ENCODE results near the gene CTNNA1.
A peak's percentile ranks its signal among the peaks of the same experiment; 100 is the strongest.

CTNNA1 gene

DNA sequence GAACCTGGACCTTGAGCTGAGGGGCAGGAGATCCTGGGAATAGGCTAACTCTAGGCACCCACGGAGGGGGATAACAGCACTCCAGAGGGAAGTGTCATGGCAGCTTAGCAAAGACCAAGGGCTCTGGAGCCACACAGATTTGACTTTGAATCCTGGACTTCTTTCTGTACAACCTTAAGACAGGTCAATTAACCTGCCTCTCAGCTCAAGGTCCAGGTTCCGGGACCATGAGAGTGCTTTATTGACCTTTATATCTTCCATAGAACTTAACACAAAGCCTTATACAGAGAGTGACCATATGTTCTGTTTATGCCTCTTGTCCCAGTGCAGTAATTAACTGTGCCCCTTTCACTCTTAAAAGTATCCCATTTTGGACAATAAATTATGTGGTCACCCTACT is 212.4 kb downstream of the CTNNA1 start:
- no peak for DNase-seq (ENCODE audit: low spot score)

DNA sequence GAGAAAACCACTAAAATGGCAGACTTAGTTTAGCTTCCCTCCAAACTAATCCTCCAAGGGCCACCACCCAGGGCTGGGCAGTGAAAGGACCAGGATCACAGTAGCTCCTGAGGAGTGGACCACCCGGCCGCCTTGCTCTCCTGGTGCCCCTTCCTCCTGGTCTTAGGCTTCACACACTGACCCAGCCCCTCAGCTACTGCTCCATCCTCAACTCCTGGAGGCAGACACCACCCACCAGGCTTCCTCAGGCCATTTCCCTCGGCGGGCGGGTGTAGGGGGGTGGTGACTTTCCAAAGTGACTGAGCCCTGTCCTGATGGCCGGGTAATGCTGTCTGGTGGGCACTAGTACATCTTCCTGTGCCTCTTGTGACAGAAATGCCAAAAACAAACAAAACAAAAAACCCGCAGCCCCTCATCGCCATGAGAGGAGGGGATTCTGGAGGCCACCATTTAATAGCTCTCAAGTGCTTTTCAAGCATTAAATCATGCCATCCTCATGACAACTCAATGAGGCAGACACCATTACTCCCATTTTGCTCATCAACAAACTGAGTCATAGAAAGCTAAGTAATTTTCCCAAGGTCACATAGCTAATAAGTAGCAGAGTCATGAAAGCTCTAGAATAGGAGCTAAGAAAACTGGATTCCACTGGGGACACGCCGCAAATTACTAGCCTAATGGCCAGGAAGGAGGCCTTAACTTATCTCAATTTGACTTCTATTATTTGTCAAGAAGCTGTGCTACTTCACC is 213.2 kb downstream of the CTNNA1 start:
- DNase-seq (ENCODE audit: low spot score): no peak

DNA sequence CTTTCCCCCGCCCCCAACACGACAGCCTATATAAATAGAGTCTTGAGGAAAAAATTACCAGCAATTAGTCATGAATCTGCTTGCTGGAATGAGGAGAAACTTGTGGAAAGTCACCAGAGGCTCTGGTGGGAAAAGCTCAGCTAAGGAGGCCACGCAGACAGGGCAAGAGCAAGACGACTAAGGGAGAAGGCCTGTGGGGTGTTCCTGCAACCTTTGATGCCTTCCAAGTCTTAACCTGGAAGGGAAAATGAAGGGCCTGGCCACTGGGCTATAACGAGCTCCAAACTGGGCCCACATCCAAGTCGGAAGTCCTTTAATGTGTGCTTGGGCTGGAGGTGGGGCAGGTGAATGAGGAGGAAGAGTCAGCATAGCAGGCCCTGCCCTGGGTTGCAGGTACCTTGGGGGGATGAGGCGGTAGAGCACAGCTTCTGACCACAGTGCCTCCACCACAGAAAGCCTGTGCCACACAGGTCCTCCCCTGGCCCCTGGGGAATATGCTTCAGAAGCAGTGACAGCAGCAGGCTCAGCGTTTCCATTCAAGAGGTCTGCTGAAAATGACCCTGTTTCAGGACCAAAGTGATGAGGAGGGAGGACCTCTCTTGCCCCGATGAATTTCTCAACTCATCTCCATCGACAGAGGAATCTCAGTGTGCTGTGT is 214.7 kb downstream of the CTNNA1 start:
- no peak for DNase-seq (ENCODE audit: low spot score)

DNA sequence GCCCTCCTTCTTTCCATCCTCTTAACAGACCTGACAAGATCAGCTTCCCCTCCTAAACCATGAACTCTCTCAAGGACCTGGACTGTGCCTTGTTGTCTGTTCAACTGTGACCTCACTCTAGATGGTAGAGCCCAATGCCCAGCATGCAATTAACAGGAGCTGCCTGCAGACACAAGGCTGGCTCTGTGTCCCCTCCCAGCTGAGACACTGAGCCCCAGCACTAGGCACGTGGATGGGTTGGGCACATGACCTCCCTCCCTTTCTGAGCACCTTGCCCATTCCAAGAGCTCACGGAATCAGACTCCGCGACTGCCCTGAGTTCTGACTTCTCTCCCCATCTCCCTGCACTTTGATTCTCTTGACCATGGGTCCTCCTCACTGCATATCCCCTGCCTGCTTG is 215.4 kb downstream of the CTNNA1 start:
- no peak for DNase-seq (ENCODE audit: low spot score)

DNA sequence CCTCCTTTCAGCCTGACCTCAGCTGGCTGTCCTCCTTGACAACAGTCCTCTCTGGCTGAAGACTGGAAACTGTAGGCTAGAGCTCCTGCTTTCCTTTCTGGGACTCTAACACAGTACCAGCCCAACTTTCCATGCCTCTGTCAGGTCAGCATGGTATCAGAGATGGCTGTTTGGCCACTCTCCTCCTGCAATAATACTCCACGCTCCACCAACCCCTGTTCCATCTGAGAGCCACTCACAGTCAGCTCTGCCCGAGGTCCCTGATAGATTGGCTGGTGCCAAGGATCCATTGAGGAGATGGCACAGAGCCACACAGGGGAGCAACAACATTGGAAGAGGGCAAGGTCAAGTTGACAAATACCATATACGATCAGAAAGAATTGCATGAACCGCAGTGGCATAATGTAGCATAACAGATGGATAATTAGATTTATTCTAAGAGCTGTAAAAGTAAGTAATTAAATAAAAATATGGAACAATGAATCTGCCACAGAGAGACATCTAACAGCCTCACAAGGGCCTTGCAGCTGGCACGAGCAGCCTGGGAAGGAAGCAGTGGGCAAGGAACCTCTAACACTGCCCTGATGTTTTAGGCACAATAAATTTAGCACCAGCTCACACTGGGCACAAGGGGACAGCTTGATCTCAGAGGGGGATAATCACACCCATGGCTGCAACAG is 216.2 kb downstream of the CTNNA1 start:
- DNase-seq (ENCODE audit: low spot score): no peak

GRCh38 chr5:138972230-138972629 is 219.0 kb downstream of the CTNNA1 start:
- DNase-seq (ENCODE audit: low spot score): no peak

- DNase-seq (ENCODE audit: low spot score): no peak
Measured at GRCh38 chr5:138972836-138973235, 219.6 kb downstream of the CTNNA1 start.

DNA sequence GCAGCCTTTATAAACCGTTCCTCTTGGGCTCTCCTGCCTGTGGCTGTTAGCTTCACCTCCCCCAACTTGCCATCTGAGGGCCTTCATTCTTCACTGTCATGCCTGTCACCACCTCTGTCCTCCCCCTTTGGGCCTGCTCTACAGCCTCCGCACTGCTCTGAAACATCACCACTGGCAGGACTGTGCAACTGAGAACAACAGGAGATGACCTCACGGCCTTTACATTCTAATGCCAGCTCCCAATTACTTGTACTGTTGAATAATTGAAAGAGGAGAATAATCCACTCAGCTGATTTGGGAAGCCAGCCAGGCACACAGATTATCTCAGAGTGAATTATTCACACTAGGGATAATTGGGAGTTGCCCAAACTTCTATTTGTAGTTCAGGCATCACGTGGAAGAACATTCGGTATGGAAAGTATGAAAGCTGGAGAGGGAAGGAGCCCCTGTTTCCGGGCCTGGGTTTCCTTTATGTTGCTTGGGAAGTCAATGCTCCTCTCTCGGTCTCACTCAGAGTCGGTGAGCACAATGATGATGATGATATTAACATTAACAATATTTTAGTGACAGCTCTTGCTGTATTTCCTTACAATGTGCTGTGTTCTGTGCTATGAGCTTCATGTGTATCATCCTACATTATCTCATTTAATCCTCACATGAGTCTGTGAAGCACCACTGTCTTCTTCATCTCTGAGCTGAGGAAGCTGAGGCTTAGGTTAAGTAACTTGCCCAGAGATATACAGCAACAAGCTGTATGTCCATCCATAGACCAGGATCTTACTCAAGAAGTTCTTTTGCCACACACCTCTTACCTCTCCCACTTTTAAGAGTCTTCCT is 221.2 kb downstream of the CTNNA1 start:
- DNase-seq (ENCODE audit: low spot score): no peak

DNA sequence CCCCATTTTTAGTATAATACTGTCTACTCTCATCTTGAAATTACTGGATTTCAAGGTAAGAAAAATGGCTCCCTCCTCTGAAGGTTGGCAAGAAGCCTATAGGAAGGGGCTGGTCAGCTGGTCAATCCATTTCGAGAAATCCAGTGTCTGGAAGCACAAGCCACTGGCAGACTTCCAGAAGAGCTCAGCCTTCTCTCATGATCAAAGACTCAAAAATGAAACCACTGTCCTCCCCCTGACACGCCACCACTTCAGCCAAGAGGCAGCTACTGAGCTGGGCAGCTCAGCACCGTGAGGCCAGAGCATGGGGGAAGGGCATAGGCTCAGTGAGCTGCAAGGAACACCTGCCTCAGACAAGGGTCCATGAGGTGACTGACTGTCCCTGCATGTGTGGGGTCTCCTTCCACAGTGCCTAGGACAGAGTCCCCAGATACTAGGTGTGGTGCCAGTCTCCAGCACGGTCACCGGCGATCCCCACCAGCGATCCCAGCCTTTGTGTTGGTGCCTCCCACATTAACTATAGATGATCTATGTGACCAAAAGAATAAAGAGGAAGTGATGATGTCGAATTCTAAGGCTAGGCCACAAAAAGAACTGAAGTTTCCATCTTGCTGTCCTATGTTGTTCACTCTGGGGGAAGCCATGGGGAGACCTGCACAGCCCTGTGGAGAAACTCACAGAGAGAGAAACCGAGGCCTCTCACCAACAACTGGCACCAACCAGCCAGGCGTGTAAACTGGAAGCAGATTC is 222.0 kb downstream of the CTNNA1 start:
- DNase-seq (ENCODE audit: low spot score): no peak

DNA sequence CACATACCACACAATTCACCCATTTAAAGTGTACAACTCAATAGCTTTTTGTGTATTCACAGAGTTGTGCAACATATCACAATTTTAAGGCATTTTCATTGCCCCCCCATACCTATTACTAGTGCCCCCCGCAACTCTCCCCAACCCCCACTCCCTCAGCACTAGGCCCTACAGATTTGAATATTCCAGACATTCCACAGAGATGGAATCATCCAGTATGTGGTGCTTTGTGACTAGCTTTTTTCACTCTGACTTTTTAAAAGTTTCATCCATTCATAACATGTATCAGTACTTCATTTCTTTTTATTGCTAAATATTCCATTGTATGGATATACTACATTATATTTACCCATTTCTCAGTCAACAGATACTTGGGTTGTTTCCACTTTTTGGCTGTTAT is 224.9 kb downstream of the CTNNA1 start:
- DNase-seq (ENCODE audit: low spot score): no peak

GRCh38 chr5:138978581-138978980 is 225.4 kb downstream of the CTNNA1 start:
- no peak for DNase-seq (ENCODE audit: low spot score)

DNA sequence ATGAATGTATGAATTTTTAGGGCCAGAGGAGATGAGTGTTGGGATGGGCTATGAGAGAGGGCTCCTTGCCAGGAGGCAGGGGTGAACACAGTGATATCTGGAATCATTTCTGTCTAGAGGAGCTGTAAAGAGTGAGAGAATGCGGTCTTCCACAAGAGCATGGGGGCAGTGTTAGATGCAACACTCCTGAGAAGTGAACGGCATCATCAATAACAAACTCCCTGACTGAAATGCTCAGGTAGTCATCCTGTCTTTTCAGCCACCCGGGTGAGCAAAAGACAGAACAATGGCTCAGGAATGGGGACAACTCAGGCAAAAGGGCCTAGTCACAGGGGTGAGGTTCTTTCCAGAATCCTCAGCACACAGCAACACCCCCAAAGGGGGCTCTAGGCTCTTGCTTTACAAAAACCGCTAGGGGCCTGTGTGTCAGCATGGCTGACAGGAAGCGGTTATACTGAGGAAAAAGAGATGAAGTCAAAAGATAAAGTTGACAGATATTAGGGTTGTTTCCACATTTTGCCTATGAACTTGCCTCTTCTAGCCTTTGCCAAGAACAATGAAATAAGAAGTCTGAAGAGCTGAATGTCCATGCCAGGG is 226.6 kb downstream of the CTNNA1 start:
- peak; percentile 25 for DNase-seq (ENCODE audit: low spot score)

DNA sequence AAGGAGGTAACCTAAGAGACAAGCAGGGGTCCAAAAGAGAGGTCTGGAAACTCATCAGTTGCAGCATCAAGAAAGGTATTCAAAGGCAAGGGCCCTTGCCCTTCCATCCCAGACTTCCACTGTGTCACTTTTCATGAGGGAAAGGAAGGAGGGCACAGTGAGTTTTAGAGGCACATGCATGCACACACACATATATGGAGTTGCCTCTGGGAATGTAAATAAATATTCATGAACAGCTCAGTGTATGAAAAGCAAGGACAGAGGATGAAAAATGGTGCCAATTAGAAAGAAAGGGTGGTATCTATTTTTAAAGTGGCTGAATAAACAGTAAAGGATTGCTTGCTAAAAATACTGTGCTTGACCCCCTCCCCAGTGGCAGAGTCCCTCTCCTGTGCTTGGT is 227.2 kb downstream of the CTNNA1 start:
- no peak for DNase-seq (ENCODE audit: low spot score)

DNA sequence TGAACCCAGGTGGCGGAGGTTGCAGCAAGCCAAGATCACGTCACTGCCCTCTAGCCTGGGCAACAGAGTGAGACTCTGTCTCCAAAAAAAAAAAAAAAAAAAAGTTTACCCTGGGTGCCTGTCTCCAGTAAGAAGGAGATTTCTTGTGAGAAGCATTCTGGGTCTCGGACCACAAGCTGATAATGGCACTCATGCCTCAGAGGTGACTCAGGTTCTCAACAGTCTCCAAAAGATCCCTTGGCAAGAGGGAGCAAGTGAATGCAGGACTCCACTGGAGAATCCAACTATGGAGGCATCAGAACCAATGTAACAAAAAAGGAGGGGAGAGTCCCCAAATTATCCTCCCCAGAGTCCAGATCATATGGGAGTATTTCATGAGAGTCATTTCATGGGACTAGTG is 227.9 kb downstream of the CTNNA1 start:
- no peak for DNase-seq (ENCODE audit: low spot score)

DNA sequence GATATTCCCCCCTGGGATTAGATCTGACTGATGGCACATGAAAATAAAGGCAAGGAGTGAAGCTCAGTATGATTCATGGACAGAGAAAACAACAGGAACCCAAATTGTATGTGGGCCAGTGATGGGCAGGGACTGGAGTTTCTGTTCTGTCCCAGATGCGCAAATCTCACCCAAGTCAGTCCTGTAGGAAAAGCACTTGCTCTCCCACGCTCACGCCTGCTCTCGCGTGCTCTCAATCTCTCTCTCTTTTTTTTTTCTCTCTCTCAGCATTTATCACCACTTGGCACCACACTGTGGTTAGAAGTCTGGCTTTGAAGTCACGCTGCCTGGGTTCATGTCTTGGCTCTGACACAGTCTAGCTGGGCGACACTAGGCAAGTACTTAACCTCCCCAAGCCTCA is 228.4 kb downstream of the CTNNA1 start:
- DNase-seq (ENCODE audit: low spot score): peak; percentile 10

DNA sequence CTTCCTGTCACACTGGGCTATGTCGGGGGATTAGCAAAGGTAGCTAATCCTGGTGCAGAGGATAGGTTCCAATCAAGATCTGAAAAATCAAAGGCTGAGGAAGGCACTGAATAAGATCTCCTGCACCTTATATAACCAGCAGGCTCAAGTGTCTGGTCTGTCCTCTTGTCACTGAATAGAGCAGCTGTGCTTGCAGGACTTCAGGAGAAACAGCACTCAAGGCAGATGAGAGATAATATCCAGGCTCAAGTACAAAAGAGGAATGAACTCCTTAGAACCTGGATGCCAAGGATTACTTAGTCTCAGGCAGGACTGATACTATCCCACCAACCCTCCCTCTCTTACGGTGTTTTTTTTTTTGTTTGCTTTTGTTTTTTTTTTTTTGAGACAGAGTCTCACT is 230.8 kb downstream of the CTNNA1 start:
- DNase-seq (ENCODE audit: low spot score): no peak
